Measurements from ENCODE around the gene COL21A1. TPM values are rescaled to one million over a fixed set of nuclear protein-coding genes. Genes with fewer than 3 reads are reported as not detected.

COL21A1 gene
- total RNA-seq, 1 experiment from 2014 or later, result 3.3 TPM

GRCh38 chr6:56173228-56173627 lies 74.2 kb downstream of the COL21A1 start:
- no peak for ATAC-seq
- in situ Hi-C loops (cut with HindIII; ENCODE audit: low pct_unique_long_range_greater_than_20kb, low sequenced_read_pairs) (no loop called here), intact Hi-C loops (cut with micrococcal nuclease; ENCODE audit: unreplicated experiment) (no loop called here)
- Histone ChIP-seq H3K27me3 (ENCODE audit: control insufficient read depth, insufficient read depth, low read length) (no peaks in the 10 kb centered on the region), H3K36me3 (ENCODE audit: control insufficient read depth, insufficient read depth, low read length) (no peaks in the 10 kb centered on the region), H3K4me3 (ENCODE audit: low read depth in 2 of 2, low read length in 2 of 2) (no peak overlapping the region), H3K4me1 (ENCODE audit: control insufficient read depth, insufficient read depth, low read length) (no peaks in the 10 kb centered on the region), H3K27ac (ENCODE audit: low read length) (no peak overlapping the region), H3K9me3 (ENCODE audit: control insufficient read depth, insufficient read depth, low read depth, low read length) (peaks cover 24% of the 10 kb centered on the region; the same call in 1 of the 2 replicates)
- ChIA-PET POLR2A (no interaction called here), CTCF (no interaction called here)
- BruUV-seq (replicated peaks), result no TSS peak
- TF ChIP-seq POLR2AphosphoS5 (IDR thresholded peaks at IDR 0.05; ENCODE audit: low read depth, low read length), result no peak
- TF ChIP-seq TCF7L2 (IDR thresholded peaks at IDR 0.05; ENCODE audit: low read depth, low read length), result no peak
- TF ChIP-seq SIN3A (IDR thresholded peaks at IDR 0.05; ENCODE audit: borderline replicate concordance, insufficient read depth, low read depth, low read length), result no peak
- TF ChIP-seq REST (IDR thresholded peaks at IDR 0.05; ENCODE audit: insufficient read depth in 1 of 2, low read depth in 2 of 2, low read length in 1 of 2), result no peak
- TF ChIP-seq CTCF (IDR thresholded peaks at IDR 0.05), result no peak
- DNase-seq (ENCODE audit: low read depth, low spot score), result no peak

- no TSS peak for BruUV-seq (replicated peaks)
- Histone ChIP-seq H3K27ac (ENCODE audit: low read length) (no peak overlapping the region), H3K4me3 (ENCODE audit: low read depth in 2 of 2, low read length in 2 of 2) (no peak overlapping the region), H3K4me1 (ENCODE audit: control insufficient read depth, insufficient read depth, low read length) (no peaks in the 10 kb centered on the region), H3K27me3 (ENCODE audit: control insufficient read depth, insufficient read depth, low read length) (no peaks in the 10 kb centered on the region), H3K36me3 (ENCODE audit: control insufficient read depth, insufficient read depth, low read length) (no peaks in the 10 kb centered on the region), H3K9me3 (ENCODE audit: control insufficient read depth, insufficient read depth, low read depth, low read length) (peaks cover 24% of the 10 kb centered on the region; the same call in 1 of the 2 replicates)
- in situ Hi-C loops (cut with HindIII; ENCODE audit: low pct_unique_long_range_greater_than_20kb, low sequenced_read_pairs), result no loop called here
- no peak for DNase-seq (ENCODE audit: low read depth, low spot score)
- TF ChIP-seq POLR2AphosphoS5 (IDR thresholded peaks at IDR 0.05; ENCODE audit: low read depth, low read length) (no peak), TCF7L2 (IDR thresholded peaks at IDR 0.05; ENCODE audit: low read depth, low read length) (no peak), SIN3A (IDR thresholded peaks at IDR 0.05; ENCODE audit: borderline replicate concordance, insufficient read depth, low read depth, low read length) (no peak), CTCF (IDR thresholded peaks at IDR 0.05) (no peak), REST (IDR thresholded peaks at IDR 0.05; ENCODE audit: insufficient read depth in 1 of 2, low read depth in 2 of 2, low read length in 1 of 2) (no peak)
- intact Hi-C loops (cut with micrococcal nuclease; ENCODE audit: unreplicated experiment), result no loop called here
- POLR2A ChIA-PET, result no interaction called here
- CTCF ChIA-PET, result interaction anchor here (0.7 kb wide), 1 partner anchor 37 kb away, joined by 3 read pairs; no protein-coding TSS in a partner anchor
- ATAC-seq, result no peak
Observed at GRCh38 chr6:56172144-56172543, 75.2 kb downstream of the COL21A1 start.

Measured in Panc1 (cell line).